HCT116 (cell line): ENCODE measurements around the gene SPSB4. TPM values are rescaled to one million over a fixed set of nuclear protein-coding genes. Genes with fewer than 3 reads are reported as not detected.

Source experiments
- ATAC-seq: fragments of 200-7000 bp; cut with Tn5 transposase; 2 replicates; pipeline ENCODE4 v1.9.1; 2020; ENCODE audit warnings: mild to moderate bottlenecking, moderate library complexity
- BruUV-seq: library from RNA; stranded (reverse); fragments of 400-500 nt; replicated peaks from 2 replicates; lab custom pipeline; 2021; lab: Mats Ljungman, UMichigan
- CTCF ChIA-PET: fragments of 300-600 bp; sonication (Branson Sonifier 250); formaldehyde crosslinking; loops from one replicate; lab custom pipeline; 2021; ENCODE audit warnings: antibody characterized with exemption; lab: Charles Lee
- POLR2A ChIA-PET: fragments of 300-600, 350-600 bp; sonication (Branson Sonifier 250); formaldehyde crosslinking; loops from one replicate; lab custom pipeline; 2021; ENCODE audit warnings: antibody characterized with exemption; lab: Charles Lee
- RAD21 ChIA-PET, 2 experiments: fragments of 300-600 bp; sonication (Branson Sonifier 250); formaldehyde crosslinking; loops; one replicate each; lab custom pipeline; 2023; ENCODE audit warnings: low total read pairs in 2 of 2; ENCODE audit not compliant: uncharacterized antibody in 2 of 2, unreplicated experiment in 2 of 2, low non-redundant PET in 1 of 2; lab: Charles Lee
- DNase-seq: peaks from one replicate; pipeline ENCODE4 v3.0.0-alpha.2; 2010; ENCODE audit warnings: low read depth, low spot score
- H2AFZ ChIP-seq: fragments of 200-600 bp; shearing (Covaris generic), sonication (generic); 2 replicates; pipeline ENCODE4 v1.6.1; 2017; ENCODE audit warnings: low read depth, mixed run types, mixed read lengths, antibody characterized with exemption, low read length; ENCODE audit not compliant: poor library complexity, severe bottlenecking
- H3K27ac ChIP-seq: 2 replicates; pipeline ENCODE4 v1.5.1; 2012; ENCODE audit warnings: low read depth, low read length
- H3K27me3 ChIP-seq: fragments of 200-600 bp; sonication (generic); 2 replicates; pipeline ENCODE4 v1.6.1; 2016; ENCODE audit warnings: mixed run types, low read length, mixed read lengths; ENCODE audit not compliant: insufficient read depth
- H3K36me3 ChIP-seq, 2 experiments: fragments of 200-500 bp in 1 of 2; fragments of 200-600 bp in 1 of 2; sonication (Bioruptor generic) in 1 of 2; sonication (generic) in 1 of 2; 2 replicates each; pipeline versions ENCODE4 v1.5.1 to v1.6.1; 2014 to 2016; ENCODE audit warnings: low read length in 2 of 2, inconsistent platforms in 1 of 2, mixed read lengths in 1 of 2, mixed run types in 1 of 2; ENCODE audit not compliant: insufficient read depth in 2 of 2, control insufficient read depth in 1 of 2
- H3K4me1 ChIP-seq, 2 experiments: fragments of 200-600 bp in 1 of 2; sonication (generic) in 1 of 2; 2 replicates each; pipeline versions ENCODE4 v1.5.1 to v1.6.1; 2012 to 2017; ENCODE audit warnings: low read length in 2 of 2, inconsistent platforms in 1 of 2, mild to moderate bottlenecking in 1 of 2, mixed read lengths in 1 of 2, mixed run types in 1 of 2, moderate library complexity in 1 of 2; ENCODE audit not compliant: insufficient read depth in 2 of 2, control insufficient read depth in 1 of 2
- H3K4me2 ChIP-seq: fragments of 200-600 bp; sonication (generic); 2 replicates; pipeline ENCODE4 v1.6.1; 2017; ENCODE audit warnings: mixed run types, low read length, mixed read lengths
- H3K4me3 ChIP-seq, 2 experiments: fragments of 200-600 bp in 1 of 2; sonication (generic) in 1 of 2; replicated peaks in 1 of 2; 2 replicates each; pipeline ENCODE4 v1.5.1; 2011 to 2016; ENCODE audit warnings: low read length in 2 of 2, control low read depth in 1 of 2, low read depth in 1 of 2, mild to moderate bottlenecking in 1 of 2, mixed read lengths in 1 of 2, mixed run types in 1 of 2
- H3K79me2 ChIP-seq: fragments of 200-600 bp; sonication (generic); 2 replicates; pipeline ENCODE4 v1.6.1; 2017; ENCODE audit warnings: mild to moderate bottlenecking, mixed run types, low read length, moderate library complexity, mixed read lengths; ENCODE audit not compliant: insufficient read depth
- H3K9ac ChIP-seq: fragments of 200-600 bp; sonication (generic); 2 replicates; pipeline ENCODE4 v1.6.1; 2016; ENCODE audit warnings: low read length, mixed read lengths
- H3K9me2 ChIP-seq: fragments of 200-600 bp; sonication (generic), shearing (Covaris generic); 2 replicates; pipeline ENCODE4 v1.6.1; 2017; ENCODE audit warnings: mixed run types, mild to moderate bottlenecking, moderate library complexity; ENCODE audit not compliant: insufficient read depth
- H3K9me3 ChIP-seq, 2 experiments: fragments of 200-500 bp in 1 of 2; fragments of 200-600 bp in 1 of 2; sonication (Bioruptor generic) in 1 of 2; sonication (generic) in 1 of 2; 2 replicates each; pipeline ENCODE4 v1.6.1; 2014 to 2017; ENCODE audit warnings: low read length in 2 of 2, mixed read lengths in 2 of 2, inconsistent platforms in 1 of 2, low read depth in 1 of 2, mild to moderate bottlenecking in 1 of 2, mixed run types in 1 of 2, moderate library complexity in 1 of 2; ENCODE audit not compliant: control insufficient read depth in 1 of 2, insufficient read depth in 1 of 2
- H4K20me1 ChIP-seq: fragments of 200-600 bp; sonication (generic), shearing (Covaris generic); 2 replicates; pipeline ENCODE4 v1.6.1; 2017; ENCODE audit warnings: mixed run types, mild to moderate bottlenecking, moderate library complexity; ENCODE audit not compliant: insufficient read depth
- ATF3 ChIP-seq: IDR thresholded peaks from 2 replicates; pipeline ENCODE4 v1.6.1; 2012
- CBX3 ChIP-seq: IDR thresholded peaks from 2 replicates; pipeline ENCODE4 v1.6.1; 2012; ENCODE audit warnings: low read depth
- CEBPB ChIP-seq: IDR thresholded peaks from 2 replicates; pipeline ENCODE4 v1.6.1; 2012; ENCODE audit warnings: low read depth
- ELF1 ChIP-seq: IDR thresholded peaks from 2 replicates; pipeline ENCODE4 v1.6.1; 2012; ENCODE audit warnings: low read depth, borderline replicate concordance
- EZH2 ChIP-seq: fragments of 200-600 bp; sonication (generic); IDR thresholded peaks from 2 replicates; pipeline ENCODE4 v1.6.1; 2017; ENCODE audit warnings: antibody characterized with exemption, mixed run types
- EZH2phosphoT487 ChIP-seq: fragments of 200-600 bp; IDR thresholded peaks from 2 replicates; pipeline ENCODE4 v1.6.1; 2018; ENCODE audit warnings: antibody characterized with exemption, borderline replicate concordance
- FOSL1 ChIP-seq: IDR thresholded peaks from 2 replicates; pipeline ENCODE4 v1.6.1; 2012; ENCODE audit warnings: low read depth
- MAX ChIP-seq: IDR thresholded peaks from 2 replicates; pipeline ENCODE4 v1.6.1; 2012
- POLR2A ChIP-seq: IDR thresholded peaks from 2 replicates; pipeline ENCODE4 v1.7.0; 2011; ENCODE audit warnings: borderline replicate concordance; ENCODE audit not compliant: insufficient read depth, insufficient read length; ENCODE audit errors: extremely low read depth
- RAD21 ChIP-seq: IDR thresholded peaks from 2 replicates; pipeline ENCODE4 v1.6.1; 2012; ENCODE audit warnings: low read depth, mild to moderate bottlenecking
- REST ChIP-seq: IDR thresholded peaks from 2 replicates; pipeline ENCODE4 v1.6.1; 2012; ENCODE audit warnings: low read depth
- SIN3A ChIP-seq: IDR thresholded peaks from 2 replicates; pipeline ENCODE4 v1.6.1; 2012; ENCODE audit warnings: low read depth
- SP1 ChIP-seq: IDR thresholded peaks from 2 replicates; pipeline ENCODE4 v1.6.1; 2012; ENCODE audit warnings: low read depth
- SRF ChIP-seq: IDR thresholded peaks from 2 replicates; pipeline ENCODE4 v1.6.1; 2012; ENCODE audit warnings: low read depth
- YY1 ChIP-seq: IDR thresholded peaks from 2 replicates; pipeline ENCODE4 v1.6.1; 2011; ENCODE audit warnings: low read length, low read depth, moderate library complexity, mild to moderate bottlenecking; ENCODE audit not compliant: insufficient replicate concordance; ENCODE audit errors: extremely low read depth
- ZBTB33 ChIP-seq: IDR thresholded peaks from 2 replicates; pipeline ENCODE4 v1.6.1; 2011; ENCODE audit warnings: mild to moderate bottlenecking, low read length, moderate library complexity; ENCODE audit not compliant: insufficient replicate concordance; ENCODE audit errors: extremely low read depth
- ZNF274 ChIP-seq: fragments of 200-500 bp; sonication (Bioruptor generic); IDR thresholded peaks from 2 replicates; pipeline ENCODE4 v1.6.1; 2014; ENCODE audit warnings: mild to moderate bottlenecking, low read depth, low read length, inconsistent platforms
- intact Hi-C: fragments of 100-400 bp; cut with micrococcal nuclease; formaldehyde crosslinking; loops from 2 replicates; pipeline ENCODE4 v1.10.0; 2022
- total RNA-seq: library from RNA; stranded (reverse); gene quantifications from one replicate; pipeline ENCODE4 v1.2.1, GENCODE V29; 2021; ENCODE audit not compliant: unreplicated experiment
- TF ChIP-seq, protein P1 (sequence below), 3 experiments: fragments of 200-600 bp in 1 of 3; sonication (generic) in 1 of 3; IDR thresholded peaks in 2 of 3; conservative IDR thresholded peaks in 1 of 3; 2 replicates each; pipeline ENCODE4 v1.5.1; 2012 to 2017; ENCODE audit warnings: low read depth in 2 of 3, low read length in 2 of 3, antibody characterized with exemption in 1 of 3, borderline replicate concordance in 1 of 3, control low read depth in 1 of 3, mild to moderate bottlenecking in 1 of 3, mixed read lengths in 1 of 3, mixed run types in 1 of 3, moderate library complexity in 1 of 3; ENCODE audit not compliant: insufficient read depth in 1 of 3

SPSB4 gene
- total RNA-seq, 1 experiment from 2014 or later: 0.57 TPM

DNA sequence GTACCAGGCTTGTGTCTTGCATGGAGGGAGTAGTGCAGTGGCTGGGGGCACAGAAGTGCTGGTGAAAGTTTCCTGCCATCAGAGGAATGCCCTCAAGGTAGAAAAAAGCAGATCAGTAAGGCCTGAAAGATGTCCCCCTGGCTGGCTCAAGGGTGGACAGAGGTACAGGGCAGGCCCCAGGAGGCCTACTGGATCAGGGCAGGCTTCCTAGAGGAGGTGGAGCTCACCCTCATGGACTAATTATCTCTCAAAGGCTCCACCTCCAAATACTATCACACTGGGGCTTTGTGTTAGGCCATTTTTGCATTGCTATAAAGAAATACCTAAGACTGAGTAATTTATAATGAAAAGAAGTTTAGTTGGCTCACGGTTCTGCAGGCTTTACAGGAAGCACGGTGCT is 7.8 kb downstream of the SPSB4 start:
- no peak overlapping the region for H3K4me3 ChIP-seq
- no peak for TF ChIP-seq SIN3A
- TF ChIP-seq ZBTB33: no peak
- TF ChIP-seq, protein P1, sequence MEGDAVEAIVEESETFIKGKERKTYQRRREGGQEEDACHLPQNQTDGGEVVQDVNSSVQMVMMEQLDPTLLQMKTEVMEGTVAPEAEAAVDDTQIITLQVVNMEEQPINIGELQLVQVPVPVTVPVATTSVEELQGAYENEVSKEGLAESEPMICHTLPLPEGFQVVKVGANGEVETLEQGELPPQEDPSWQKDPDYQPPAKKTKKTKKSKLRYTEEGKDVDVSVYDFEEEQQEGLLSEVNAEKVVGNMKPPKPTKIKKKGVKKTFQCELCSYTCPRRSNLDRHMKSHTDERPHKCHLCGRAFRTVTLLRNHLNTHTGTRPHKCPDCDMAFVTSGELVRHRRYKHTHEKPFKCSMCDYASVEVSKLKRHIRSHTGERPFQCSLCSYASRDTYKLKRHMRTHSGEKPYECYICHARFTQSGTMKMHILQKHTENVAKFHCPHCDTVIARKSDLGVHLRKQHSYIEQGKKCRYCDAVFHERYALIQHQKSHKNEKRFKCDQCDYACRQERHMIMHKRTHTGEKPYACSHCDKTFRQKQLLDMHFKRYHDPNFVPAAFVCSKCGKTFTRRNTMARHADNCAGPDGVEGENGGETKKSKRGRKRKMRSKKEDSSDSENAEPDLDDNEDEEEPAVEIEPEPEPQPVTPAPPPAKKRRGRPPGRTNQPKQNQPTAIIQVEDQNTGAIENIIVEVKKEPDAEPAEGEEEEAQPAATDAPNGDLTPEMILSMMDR (IDR thresholded peaks at IDR 0.05 in 2 of 3, conservative IDR thresholded peaks at IDR 0.05 in 1 of 3; ENCODE audit: borderline replicate concordance in 1 of 3, insufficient read depth in 1 of 3, low read depth in 2 of 3, low read length in 2 of 3): no peak
- no peak for TF ChIP-seq EZH2
- TF ChIP-seq FOSL1: no peak
- TF ChIP-seq RAD21: no peak
- TF ChIP-seq REST: no peak
- TF ChIP-seq YY1: no peak
- no peak for TF ChIP-seq CEBPB
- no peak for TF ChIP-seq ELF1
- TF ChIP-seq CBX3: no peak
- TF ChIP-seq ATF3: no peak
- TF ChIP-seq ZNF274: no peak
- TF ChIP-seq POLR2A: no peak
- no peak for TF ChIP-seq SRF
- no peak for TF ChIP-seq SP1
- TF ChIP-seq MAX: no peak
- no peak for TF ChIP-seq EZH2phosphoT487
- no peak overlapping the region for H3K27ac ChIP-seq
- H3K9ac ChIP-seq: no peak overlapping the region
- H3K36me3 ChIP-seq: no peaks in the 10 kb centered on the region
- no peak overlapping the region for H2AFZ ChIP-seq
- H3K79me2 ChIP-seq: no peaks in the 10 kb centered on the region
- no peaks in the 10 kb centered on the region for H4K20me1 ChIP-seq
- peaks cover 0 to 5% of the 10 kb centered on the region in 2 experiments; a peak in 1 of 4 replicates for H3K4me1 ChIP-seq
- RAD21 ChIA-PET: no interaction called here
- ATAC-seq (no peak), DNase-seq (no peak)
- CTCF ChIA-PET: no interaction called here
- POLR2A ChIA-PET: no interaction called here
- BruUV-seq: no TSS peak
- no peaks in the 10 kb centered on the region for H3K9me3 ChIP-seq
- no peaks in the 10 kb centered on the region for H3K27me3 ChIP-seq
- no peaks in the 10 kb centered on the region for H3K9me2 ChIP-seq
- intact Hi-C loops: no loop called here
- H3K4me2 ChIP-seq: no peak overlapping the region
